ENCODE data around the gene AP1S1.

GRCh38 chr7:101202603-101202918 lies 48.3 kb downstream of the AP1S1 start:
- TF ChIP-seq ELF4 (IDR thresholded peaks at IDR 0.05) (no peak), NFRKB (IDR thresholded peaks at IDR 0.05) (no peak), SP1 (IDR thresholded peaks at IDR 0.05) (no peak), ZNF384 (IDR thresholded peaks at IDR 0.05) (no peak), FOXM1 (IDR thresholded peaks at IDR 0.05; ENCODE audit: borderline replicate concordance) (no peak)
